Muscle layer of duodenum (tissue), 2 donors: ENCODE results near the gene KMO.

Experiments
- H3K27ac ChIP-seq: one replicate; pipeline ENCODE4 v1.7.0; 2013; ENCODE audit warnings: mild to moderate bottlenecking, low read length
- H3K27me3 ChIP-seq: one replicate; pipeline ENCODE4 v1.7.0; 2013; ENCODE audit warnings: low read depth, mild to moderate bottlenecking, control low read depth, low read length
- H3K36me3 ChIP-seq, 2 donors: one replicate each; pipeline ENCODE4 v1.7.0; 2013; ENCODE audit warnings: low read length in 2 of 2, control low read depth in 1 of 2, mild to moderate bottlenecking in 1 of 2; ENCODE audit not compliant: insufficient read depth in 2 of 2, control insufficient read depth in 1 of 2
- H3K4me1 ChIP-seq, 2 donors: one replicate each; pipeline ENCODE4 v1.7.0; 2013; ENCODE audit warnings: low read length in 2 of 2, mild to moderate bottlenecking in 2 of 2, control low read depth in 1 of 2, moderate library complexity in 1 of 2; ENCODE audit not compliant: insufficient read depth in 2 of 2, control insufficient read depth in 1 of 2
- H3K4me3 ChIP-seq, 2 donors: one replicate each; pipeline ENCODE4 v1.7.0; 2013; ENCODE audit warnings: low read length in 2 of 2, low read depth in 1 of 2, mild to moderate bottlenecking in 1 of 2
- H3K9me3 ChIP-seq, 2 donors: one replicate each; pipeline ENCODE4 v1.7.0; 2013; ENCODE audit warnings: low read length in 2 of 2, control low read depth in 1 of 2, mild to moderate bottlenecking in 1 of 2; ENCODE audit not compliant: control insufficient read depth in 1 of 2
- donor health status: healthy.

The KMO gene

GRCh38 chr1:241598249-241598648, 66.1 kb downstream of the KMO start:
- no peak overlapping the region for H3K4me3 ChIP-seq
- no peak overlapping the region for H3K27ac ChIP-seq
- H3K9me3 ChIP-seq = no peaks in the 10 kb centered on the region
- no peaks in the 10 kb centered on the region for H3K4me1 ChIP-seq
- H3K27me3 ChIP-seq = no peaks in the 10 kb centered on the region
- no peaks in the 10 kb centered on the region for H3K36me3 ChIP-seq

GRCh38 chr1:241600496-241600901, 68.3 kb downstream of the KMO start:
- Histone ChIP-seq H3K9me3 (no peaks in the 10 kb centered on the region), H3K36me3 (no peaks in the 10 kb centered on the region), H3K4me3 (no peak overlapping the region), H3K4me1 (no peaks in the 10 kb centered on the region), H3K27me3 (no peaks in the 10 kb centered on the region), H3K27ac (no peak overlapping the region)

GRCh38 chr1:241603731-241604245, 71.6 kb downstream of the KMO start:
- no peaks in the 10 kb centered on the region for H3K27me3 ChIP-seq
- H3K4me3 ChIP-seq = no peak overlapping the region
- no peak overlapping the region for H3K27ac ChIP-seq
- no peaks in the 10 kb centered on the region for H3K9me3 ChIP-seq
- H3K4me1 ChIP-seq = no peaks in the 10 kb centered on the region
- no peaks in the 10 kb centered on the region for H3K36me3 ChIP-seq

- Histone ChIP-seq H3K4me3 (no peak overlapping the region), H3K4me1 (no peaks in the 10 kb centered on the region), H3K27me3 (no peaks in the 10 kb centered on the region), H3K36me3 (no peaks in the 10 kb centered on the region), H3K9me3 (no peaks in the 10 kb centered on the region), H3K27ac (no peak overlapping the region)
Observed at GRCh38 chr1:241605146-241605805, 73.1 kb downstream of the KMO start.

GRCh38 chr1:241606544-241606943, 74.4 kb downstream of the KMO start:
- no peak overlapping the region for H3K27ac ChIP-seq
- H3K27me3 ChIP-seq = no peaks in the 10 kb centered on the region
- no peaks in the 10 kb centered on the region for H3K4me1 ChIP-seq
- no peak overlapping the region for H3K4me3 ChIP-seq
- H3K36me3 ChIP-seq = no peaks in the 10 kb centered on the region
- H3K9me3 ChIP-seq = no peaks in the 10 kb centered on the region

GRCh38 chr1:241607497-241607896, 75.3 kb downstream of the KMO start:
- Histone ChIP-seq H3K4me1 (no peaks in the 10 kb centered on the region), H3K27me3 (no peaks in the 10 kb centered on the region), H3K27ac (no peak overlapping the region), H3K9me3 (no peaks in the 10 kb centered on the region), H3K4me3 (no peak overlapping the region), H3K36me3 (no peaks in the 10 kb centered on the region)

GRCh38 chr1:241608379-241609033, 76.3 kb downstream of the KMO start:
- Histone ChIP-seq H3K4me3 (no peak overlapping the region), H3K9me3 (no peaks in the 10 kb centered on the region), H3K27ac (no peak overlapping the region), H3K4me1 (no peaks in the 10 kb centered on the region), H3K36me3 (no peaks in the 10 kb centered on the region), H3K27me3 (no peaks in the 10 kb centered on the region)

- H3K4me3 ChIP-seq = no peak overlapping the region
- H3K36me3 ChIP-seq = no peaks in the 10 kb centered on the region
- no peak overlapping the region for H3K27ac ChIP-seq
- H3K4me1 ChIP-seq = no peaks in the 10 kb centered on the region
- no peaks in the 10 kb centered on the region for H3K27me3 ChIP-seq
- no peaks in the 10 kb centered on the region for H3K9me3 ChIP-seq
Observed at GRCh38 chr1:241610056-241610815, 78.1 kb downstream of the KMO start.

GRCh38 chr1:241611063-241611462, 78.9 kb downstream of the KMO start:
- Histone ChIP-seq H3K27ac (no peak overlapping the region), H3K9me3 (no peaks in the 10 kb centered on the region), H3K4me1 (no peaks in the 10 kb centered on the region), H3K27me3 (no peaks in the 10 kb centered on the region), H3K36me3 (no peaks in the 10 kb centered on the region), H3K4me3 (no peak overlapping the region)

GRCh38 chr1:241611736-241612135, 79.6 kb downstream of the KMO start:
- Histone ChIP-seq H3K27me3 (no peaks in the 10 kb centered on the region), H3K4me1 (no peaks in the 10 kb centered on the region), H3K9me3 (no peaks in the 10 kb centered on the region), H3K4me3 (no peak overlapping the region), H3K36me3 (no peaks in the 10 kb centered on the region), H3K27ac (no peak overlapping the region)
